ENCODE data around the gene SERPINA3. TPM values are rescaled to one million over a fixed set of nuclear protein-coding genes. Genes with fewer than 3 reads are reported as not detected.

The SERPINA3 gene
- total RNA-seq, 2 experiments from 2014 or later, result not detected

GRCh38 chr14:94599656-94600004 is 12.6 kb upstream of the SERPINA3 start:
- intact Hi-C loops (cut with DNase I, micrococcal nuclease), result no loop called here
- H3K9me3 ChIP-seq (ENCODE audit: control insufficient read depth in 1 of 2, insufficient read depth in 1 of 2, low read length in 2 of 2), result peaks cover 0 to 5% of the 10 kb centered on the region in 2 experiments
- H3K27ac ChIP-seq (ENCODE audit: low read depth in 1 of 2, low read length in 2 of 2), result no peak overlapping the region
- Mint-ChIP-seq H3K27me3 (peaks cover 42% of the 10 kb centered on the region), H3K4me1 (ENCODE audit: low read depth) (no peaks in the 10 kb centered on the region), H3K27ac (no peak overlapping the region), H3K36me3 (ENCODE audit: low read depth) (no peaks in the 10 kb centered on the region), H3K4me3 (no peak overlapping the region), H3K9me3 (no peaks in the 10 kb centered on the region)
- no peak overlapping the region for H3K4me3 ChIP-seq (ENCODE audit: low read length)
- H3K27me3 ChIP-seq (ENCODE audit: control insufficient read depth in 1 of 2, insufficient read depth in 2 of 2, low read length in 2 of 2), result no peaks in the 10 kb centered on the region
- CTCF ChIA-PET, result no interaction called here
- no peaks in the 10 kb centered on the region for H3K4me1 ChIP-seq (ENCODE audit: insufficient read depth, low read length)
- no peaks in the 10 kb centered on the region for H3K36me3 ChIP-seq (ENCODE audit: insufficient read depth, low read length)
- ATAC-seq (ENCODE audit: poor library complexity), result no peak
- no peak for TF ChIP-seq CTCF (IDR thresholded peaks at IDR 0.05)
- POLR2A ChIA-PET, result no interaction called here
- no peak for DNase-seq

GRCh38 chr14:94600148-94600545 is 12.0 kb upstream of the SERPINA3 start:
- Mint-ChIP-seq H3K4me3 (no peak overlapping the region), H3K27me3 (peaks cover 42% of the 10 kb centered on the region), H3K27ac (no peak overlapping the region), H3K4me1 (ENCODE audit: low read depth) (no peaks in the 10 kb centered on the region), H3K36me3 (ENCODE audit: low read depth) (no peaks in the 10 kb centered on the region), H3K9me3 (no peaks in the 10 kb centered on the region)
- intact Hi-C loops (cut with DNase I, micrococcal nuclease), result no loop called here
- H3K4me3 ChIP-seq (ENCODE audit: low read length), result no peak overlapping the region
- H3K27ac ChIP-seq (ENCODE audit: low read depth in 1 of 2, low read length in 2 of 2), result no peak overlapping the region
- TF ChIP-seq CTCF (IDR thresholded peaks at IDR 0.05), result no peak
- no peak for DNase-seq
- no peaks in the 10 kb centered on the region for H3K4me1 ChIP-seq (ENCODE audit: insufficient read depth, low read length)
- H3K9me3 ChIP-seq (ENCODE audit: control insufficient read depth in 1 of 2, insufficient read depth in 1 of 2, low read length in 2 of 2), result peaks cover 0 to 5% of the 10 kb centered on the region in 2 experiments
- H3K27me3 ChIP-seq (ENCODE audit: control insufficient read depth in 1 of 2, insufficient read depth in 2 of 2, low read length in 2 of 2), result peaks cover 0 to 4% of the 10 kb centered on the region in 2 experiments
- ChIA-PET CTCF (no interaction called here), POLR2A (no interaction called here)
- ATAC-seq (ENCODE audit: poor library complexity), result no peak
- H3K36me3 ChIP-seq (ENCODE audit: insufficient read depth, low read length), result no peaks in the 10 kb centered on the region

- POLR2A ChIA-PET, result no interaction called here
- no peak for TF ChIP-seq CTCF (IDR thresholded peaks at IDR 0.05)
- no peaks in the 10 kb centered on the region for H3K4me1 Mint-ChIP-seq (ENCODE audit: low read depth)
Measured at GRCh38 chr14:94601884-94602391, 10.3 kb upstream of the SERPINA3 start.

More at GRCh38 chr14:94601884-94602391, 10.3 kb upstream of the SERPINA3 start:
- no peaks in the 10 kb centered on the region for H3K4me1 ChIP-seq (ENCODE audit: insufficient read depth, low read length)
- CTCF ChIA-PET, result no interaction called here
- Mint-ChIP-seq H3K4me3 (no peak overlapping the region), H3K9me3 (no peaks in the 10 kb centered on the region), H3K36me3 (ENCODE audit: low read depth) (no peaks in the 10 kb centered on the region), H3K27ac (no peak overlapping the region), H3K27me3 (peaks cover 34% of the 10 kb centered on the region)
- no peaks in the 10 kb centered on the region for H3K36me3 ChIP-seq (ENCODE audit: insufficient read depth, low read length)
- intact Hi-C loops (cut with DNase I, micrococcal nuclease), result no loop called here
- no peak overlapping the region for H3K27ac ChIP-seq (ENCODE audit: low read depth in 1 of 2, low read length in 2 of 2)
- no peak overlapping the region for H3K4me3 ChIP-seq (ENCODE audit: low read length)
- peaks cover 0 to 5% of the 10 kb centered on the region in 2 experiments for H3K27me3 ChIP-seq (ENCODE audit: control insufficient read depth in 1 of 2, insufficient read depth in 2 of 2, low read length in 2 of 2)
- peaks cover 0 to 5% of the 10 kb centered on the region in 2 experiments for H3K9me3 ChIP-seq (ENCODE audit: control insufficient read depth in 1 of 2, insufficient read depth in 1 of 2, low read length in 2 of 2)
- ATAC-seq (ENCODE audit: poor library complexity) (no peak), DNase-seq (no peak)

All from CD4-positive, alpha-beta T cell (primary cell).